Measurements from ENCODE around the gene FOXS1.

FOXS1 gene

GRCh38 chr20:31835554-31835953 lies 9.8 kb downstream of the FOXS1 start:
- POLR2A ChIA-PET = no interaction called here
- no peak for DNase-seq (ENCODE audit: low read depth, low spot score)
- CTCF ChIA-PET = interaction anchor here (0.9 to 17.4 kb wide), 7 partner anchors 9 to 197 kb away, joined by 3 to 242 read pairs (median 34); partner anchors contain the start of genes FOXS1, MYLK2 and PDRG1
- H3K4me3 ChIP-seq (ENCODE audit: low read depth, low read length) = no peak overlapping the region
- no peak for TF ChIP-seq CTCF (IDR thresholded peaks at IDR 0.05; ENCODE audit: insufficient read depth, low read length, missing control alignments)

- TF ChIP-seq CTCF (IDR thresholded peaks at IDR 0.05; ENCODE audit: insufficient read depth, low read length, missing control alignments) = no peak
- ChIA-PET POLR2A (no interaction called here), CTCF (interaction anchor here (0.7 to 17.4 kb wide), 12 partner anchors 11 to 295 kb away, joined by 3 to 242 read pairs (median 6); partner anchors contain the start of genes FOXS1, MYLK2 and PDRG1)
- no peak overlapping the region for H3K4me3 ChIP-seq (ENCODE audit: low read depth, low read length)
- DNase-seq (ENCODE audit: low read depth, low spot score) = no peak
Observed at GRCh38 chr20:31833931-31834521, 11.4 kb downstream of the FOXS1 start.

- peak; percentile 89 for TF ChIP-seq CTCF (IDR thresholded peaks at IDR 0.05; ENCODE audit: insufficient read depth, low read length, missing control alignments)
- H3K4me3 ChIP-seq (ENCODE audit: low read depth, low read length) = no peak overlapping the region
- ChIA-PET POLR2A (no interaction called here), CTCF (interaction anchor here (1.1 to 17.4 kb wide), 9 partner anchors 14 to 296 kb away, joined by 3 to 242 read pairs (median 7); partner anchors contain the start of gene MYLK2)
- DNase-seq (ENCODE audit: low read depth, low spot score) = no peak
Observed at GRCh38 chr20:31833130-31833930, 12.1 kb downstream of the FOXS1 start.

GRCh38 chr20:31831771-31832306 lies 13.6 kb downstream of the FOXS1 start:
- ChIA-PET CTCF (interaction anchor here (0.8 to 17.4 kb wide), 5 partner anchors 12 to 201 kb away, joined by 3 to 242 read pairs (median 3); partner anchors contain the start of genes FOXS1 and MYLK2), POLR2A (no interaction called here)
- H3K4me3 ChIP-seq (ENCODE audit: low read depth, low read length) = no peak overlapping the region
- TF ChIP-seq CTCF (IDR thresholded peaks at IDR 0.05; ENCODE audit: insufficient read depth, low read length, missing control alignments) = no peak
- no peak for DNase-seq (ENCODE audit: low read depth, low spot score)

- TF ChIP-seq CTCF (IDR thresholded peaks at IDR 0.05; ENCODE audit: insufficient read depth, low read length, missing control alignments) = no peak
- H3K4me3 ChIP-seq (ENCODE audit: low read depth, low read length) = no peak overlapping the region
- CTCF ChIA-PET = interaction anchor here (0.8 to 17.4 kb wide), 5 partner anchors 12 to 260 kb away, joined by 3 to 242 read pairs (median 9); partner anchors contain the start of genes FOXS1 and MYLK2
- POLR2A ChIA-PET = no interaction called here
- DNase-seq (ENCODE audit: low read depth, low spot score) = no peak
Observed at GRCh38 chr20:31831211-31831610, 14.2 kb downstream of the FOXS1 start.
